IPS DF 4.7 (cell line): ENCODE data around the gene RPL26.
"Not testable (repeated sequence)": the region's sequence is repeated elsewhere in the genome, so short reads cannot be mapped to it uniquely, and the experiment has no call there.

Source experiments
- DNase-seq: peaks from one replicate; pipeline ENCODE4 v3.0.0-alpha.2; 2013; ENCODE audit warnings: low spot score; ENCODE audit errors: extremely low read depth

RPL26 gene

GRCh38 chr17:8366231-8366630, 16.8 kb downstream of the RPL26 start:
- no peak for DNase-seq

- DNase-seq = no peak
Observed at GRCh38 chr17:8365143-8365542, 17.9 kb downstream of the RPL26 start.

- DNase-seq = no peak
Observed at GRCh38 chr17:8362651-8363332, 20.2 kb downstream of the RPL26 start.

- DNase-seq = no peak
Observed at GRCh38 chr17:8360751-8361150, 22.2 kb downstream of the RPL26 start.

GRCh38 chr17:8360260-8360659, 22.7 kb downstream of the RPL26 start:
- no peak for DNase-seq

GRCh38 chr17:8359769-8360168, 23.2 kb downstream of the RPL26 start:
- no peak for DNase-seq

GRCh38 chr17:8357910-8358309, 25.1 kb downstream of the RPL26 start:
- no peak for DNase-seq

- DNase-seq = no peak
Observed at GRCh38 chr17:8354236-8354635, 28.8 kb downstream of the RPL26 start.

GRCh38 chr17:8353736-8354135, 29.3 kb downstream of the RPL26 start:
- no peak for DNase-seq

- no peak for DNase-seq
Observed at GRCh38 chr17:8350339-8350738, 32.7 kb downstream of the RPL26 start.

- DNase-seq = not testable (repeated sequence)
Observed at GRCh38 chr17:8347001-8347400, 36.0 kb downstream of the RPL26 start.

- no peak for DNase-seq
Observed at GRCh38 chr17:8345951-8346665, 36.9 kb downstream of the RPL26 start.

GRCh38 chr17:8345052-8345690, 37.8 kb downstream of the RPL26 start:
- no peak for DNase-seq

GRCh38 chr17:8341456-8341855, 41.5 kb downstream of the RPL26 start:
- no peak for DNase-seq

GRCh38 chr17:8339540-8339939, 43.5 kb downstream of the RPL26 start, which contains the start of gene ODF4:
Gene ODF4 (plus strand): TSS chr17:8339840. CDS start chr17:8340052, 212 bp downstream.
- no peak for DNase-seq

- no peak for DNase-seq
Observed at GRCh38 chr17:8338753-8339140, 44.2 kb downstream of the RPL26 start.

GRCh38 chr17:8337802-8338752, 44.9 kb downstream of the RPL26 start:
- DNase-seq = no peak

- DNase-seq = no peak
Observed at GRCh38 chr17:8333281-8333680, 49.7 kb downstream of the RPL26 start.

- no peak for DNase-seq
Observed at GRCh38 chr17:8332688-8333087, 50.3 kb downstream of the RPL26 start.

- DNase-seq = no peak
Observed at GRCh38 chr17:8332128-8332527, 50.9 kb downstream of the RPL26 start.
